Nephron (organoid): Measurements from ENCODE around the gene ZNF366.

ENCODE experiments used
- H3K27ac Mint-ChIP-seq, 3 experiments: 2 replicates each; pipeline ENCODE4 v1.8.0; 2020; ENCODE audit warnings: mixed read lengths in 3 of 3, mild to moderate bottlenecking in 2 of 3, moderate library complexity in 1 of 3
- H3K27me3 Mint-ChIP-seq: 2 replicates; pipeline ENCODE4 v1.8.0; 2021; ENCODE audit warnings: low read depth, mild to moderate bottlenecking, moderate library complexity, mixed read lengths
- H3K36me3 Mint-ChIP-seq: 2 replicates; pipeline ENCODE4 v1.8.0; 2020; ENCODE audit warnings: low read depth, mixed read lengths
- H3K4me1 Mint-ChIP-seq: 2 replicates; pipeline ENCODE4 v1.8.0; 2020; ENCODE audit warnings: mixed read lengths
- H3K4me3 Mint-ChIP-seq, 3 experiments: 2 replicates each; pipeline ENCODE4 v1.8.0; 2020; ENCODE audit warnings: mild to moderate bottlenecking in 3 of 3, mixed read lengths in 3 of 3, moderate library complexity in 2 of 3
- H3K9me3 Mint-ChIP-seq: 2 replicates; pipeline ENCODE4 v1.8.0; 2020; ENCODE audit warnings: mixed read lengths
- CTCF ChIP-seq, 3 experiments: fragments of 200-600 bp; sonication (generic); IDR thresholded peaks; one replicate each; pipeline ENCODE4 v1.5.0; 2021; ENCODE audit warnings: antibody characterized with exemption in 3 of 3; ENCODE audit not compliant: unreplicated experiment in 3 of 3

Gene ZNF366

GRCh38 chr5:72415616-72416325 is 91.4 kb downstream of the ZNF366 start:
- peaks cover 3% of the 10 kb centered on the region for H3K9me3 Mint-ChIP-seq
- H3K27me3 Mint-ChIP-seq = no peaks in the 10 kb centered on the region
- H3K27ac Mint-ChIP-seq = no peak overlapping the region
- TF ChIP-seq CTCF (IDR thresholded peaks at IDR 0.05; ENCODE audit: unreplicated experiment in 3 of 3) = no peak
- H3K36me3 Mint-ChIP-seq = no peaks in the 10 kb centered on the region
- H3K4me3 Mint-ChIP-seq = no peak overlapping the region
- no peaks in the 10 kb centered on the region for H3K4me1 Mint-ChIP-seq

GRCh38 chr5:72412283-72413055 is 94.7 kb downstream of the ZNF366 start:
- Mint-ChIP-seq H3K27me3 (no peaks in the 10 kb centered on the region), H3K27ac (no peak overlapping the region), H3K36me3 (no peaks in the 10 kb centered on the region), H3K4me1 (no peaks in the 10 kb centered on the region), H3K4me3 (no peak overlapping the region), H3K9me3 (no peaks in the 10 kb centered on the region)
- no peak for TF ChIP-seq CTCF (IDR thresholded peaks at IDR 0.05; ENCODE audit: unreplicated experiment in 3 of 3)

GRCh38 chr5:72410688-72411295 is 96.4 kb downstream of the ZNF366 start:
- no peak for TF ChIP-seq CTCF (IDR thresholded peaks at IDR 0.05; ENCODE audit: unreplicated experiment in 3 of 3)
- Mint-ChIP-seq H3K36me3 (no peaks in the 10 kb centered on the region), H3K27ac (no peak overlapping the region), H3K27me3 (no peaks in the 10 kb centered on the region), H3K9me3 (peaks cover 2% of the 10 kb centered on the region), H3K4me1 (no peaks in the 10 kb centered on the region), H3K4me3 (no peak overlapping the region)

- Mint-ChIP-seq H3K9me3 (peaks cover 8% of the 10 kb centered on the region), H3K36me3 (no peaks in the 10 kb centered on the region)
Observed at GRCh38 chr5:72408603-72409002, 98.6 kb downstream of the ZNF366 start.

GRCh38 chr5:72408127-72408526 is 99.1 kb downstream of the ZNF366 start:
- peaks cover 8% of the 10 kb centered on the region for H3K9me3 Mint-ChIP-seq
- TF ChIP-seq CTCF (IDR thresholded peaks at IDR 0.05; ENCODE audit: unreplicated experiment in 3 of 3) = no peak
- no peak overlapping the region for H3K4me3 Mint-ChIP-seq

More at GRCh38 chr5:72408603-72409002, 98.6 kb downstream of the ZNF366 start:
- TF ChIP-seq CTCF (IDR thresholded peaks at IDR 0.05; ENCODE audit: unreplicated experiment in 3 of 3) = no peak
- no peak overlapping the region for H3K4me3 Mint-ChIP-seq
- H3K27me3 Mint-ChIP-seq = peaks cover 5% of the 10 kb centered on the region
- H3K4me1 Mint-ChIP-seq = no peaks in the 10 kb centered on the region
- H3K27ac Mint-ChIP-seq = no peak overlapping the region

More at GRCh38 chr5:72408127-72408526, 99.1 kb downstream of the ZNF366 start:
- Mint-ChIP-seq H3K27ac (no peak overlapping the region), H3K27me3 (peaks cover 5% of the 10 kb centered on the region), H3K4me1 (no peaks in the 10 kb centered on the region), H3K36me3 (no peaks in the 10 kb centered on the region)
